IPS-NIHi7 (cell line): ENCODE data around the gene ACSM4.

ENCODE experiments used
- DNase-seq: peaks from one replicate; pipeline ENCODE4 v3.0.0; 2012; ENCODE audit warnings: mixed read lengths; ENCODE audit errors: extremely low spot score

ACSM4 gene

GRCh38 chr12:7339675-7340074 is 35.8 kb downstream of the ACSM4 start:
- no peak for DNase-seq

DNA sequence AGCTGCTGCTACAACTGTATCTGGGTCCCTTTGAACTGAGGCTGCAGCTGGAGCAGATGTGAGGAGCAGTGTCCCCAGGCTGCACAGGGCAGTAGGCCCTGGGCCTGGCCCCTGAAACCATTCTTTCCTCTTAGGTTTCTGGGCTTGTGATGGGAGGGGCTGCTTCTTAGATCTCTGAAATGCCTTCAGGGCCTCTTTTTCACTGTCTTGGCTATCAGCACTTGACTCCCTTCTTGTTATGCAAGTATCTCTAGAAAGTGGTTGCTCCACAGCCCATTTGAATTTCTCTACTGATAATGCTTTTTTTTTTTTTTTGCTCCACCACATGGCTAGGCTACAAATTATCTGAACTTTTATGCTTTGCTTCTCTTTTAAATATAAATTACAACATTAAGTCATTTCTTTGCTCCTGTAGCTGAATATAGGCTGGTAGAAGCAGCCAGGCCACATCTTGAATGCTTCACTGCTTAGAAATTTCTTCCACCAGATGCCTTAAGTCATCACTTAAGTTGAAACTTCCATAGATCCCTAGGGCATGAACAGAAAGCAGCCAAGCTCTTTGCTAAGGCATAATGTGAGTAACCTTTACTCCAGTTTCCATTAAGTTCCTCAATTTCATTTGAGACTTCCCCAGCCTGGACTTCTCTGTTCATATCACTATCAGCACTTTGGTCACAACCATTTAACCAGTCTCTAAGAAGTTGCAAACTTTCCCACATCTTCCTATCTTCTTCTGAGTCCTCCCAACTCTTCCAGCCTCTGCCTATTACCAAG is 41.1 kb downstream of the ACSM4 start:
- DNase-seq = no peak

- DNase-seq = no peak
Measured at GRCh38 chr12:7346551-7347225, 42.8 kb downstream of the ACSM4 start.

GRCh38 chr12:7349418-7349817 is 45.5 kb downstream of the ACSM4 start:
- DNase-seq = no peak

DNA sequence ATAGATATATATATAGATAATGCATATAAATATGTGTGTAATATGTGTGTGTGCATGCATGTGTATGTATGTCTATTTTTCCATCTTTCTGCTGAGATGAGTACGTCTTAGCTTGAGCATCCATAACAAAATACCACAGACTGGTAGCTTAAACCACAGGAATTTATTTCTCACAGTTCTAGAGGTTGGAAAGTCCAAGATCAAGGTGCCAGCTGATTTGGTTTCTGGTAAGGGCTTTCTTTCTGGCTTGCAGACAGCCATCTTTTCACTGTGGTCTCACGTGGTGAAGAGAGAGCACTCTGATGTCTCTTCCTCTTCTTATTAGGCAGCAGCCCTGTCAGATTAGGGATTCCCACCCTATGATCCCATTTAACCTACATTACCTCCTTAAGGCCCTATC is 47.3 kb downstream of the ACSM4 start:
- no peak for DNase-seq

GRCh38 chr12:7352661-7353060 is 48.8 kb downstream of the ACSM4 start:
- no peak for DNase-seq

GRCh38 chr12:7354529-7354928 is 50.7 kb downstream of the ACSM4 start:
- no peak for DNase-seq

- no peak for DNase-seq
Measured at GRCh38 chr12:7361265-7361664, 57.4 kb downstream of the ACSM4 start.

DNA sequence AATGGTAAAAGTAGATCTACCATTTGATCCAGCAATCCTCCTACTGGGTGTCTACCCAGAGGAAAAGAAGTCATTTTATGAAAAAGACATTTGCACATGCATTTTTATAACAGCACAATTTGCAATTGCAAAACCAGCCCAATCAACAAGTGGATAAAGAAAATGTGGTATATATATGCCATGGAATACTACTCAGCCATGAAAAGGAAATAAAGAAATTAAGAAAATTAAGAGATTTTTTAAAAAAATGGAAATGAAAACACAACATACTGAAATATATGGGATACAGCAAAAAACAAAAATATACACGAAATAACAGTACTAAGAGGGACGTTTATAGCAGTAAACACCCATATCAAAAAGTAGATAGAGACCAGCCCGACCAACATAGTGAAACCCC is 58.9 kb downstream of the ACSM4 start:
- no peak for DNase-seq

- DNase-seq = no peak
Measured at GRCh38 chr12:7369274-7369729, 65.4 kb downstream of the ACSM4 start.

DNA sequence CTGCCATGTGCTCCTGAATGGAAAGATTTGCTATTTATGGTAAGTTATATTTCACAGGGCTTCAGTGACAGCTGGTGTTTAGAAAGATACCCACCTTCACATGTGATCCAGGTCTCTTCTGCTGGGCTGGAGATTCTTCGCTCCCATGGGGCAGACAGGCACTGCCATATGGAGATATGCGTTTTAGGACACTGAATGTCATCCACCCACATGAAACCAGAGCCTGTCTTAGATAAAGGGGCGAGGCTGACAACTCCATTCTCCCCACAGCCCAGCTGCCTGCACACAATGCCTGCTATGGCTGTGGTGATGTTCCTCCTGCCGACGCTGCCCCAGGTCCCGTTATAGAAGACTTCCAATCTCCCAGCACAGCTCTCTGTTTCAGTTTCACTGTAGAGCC is 69.4 kb downstream of the ACSM4 start:
- no peak for DNase-seq

DNA sequence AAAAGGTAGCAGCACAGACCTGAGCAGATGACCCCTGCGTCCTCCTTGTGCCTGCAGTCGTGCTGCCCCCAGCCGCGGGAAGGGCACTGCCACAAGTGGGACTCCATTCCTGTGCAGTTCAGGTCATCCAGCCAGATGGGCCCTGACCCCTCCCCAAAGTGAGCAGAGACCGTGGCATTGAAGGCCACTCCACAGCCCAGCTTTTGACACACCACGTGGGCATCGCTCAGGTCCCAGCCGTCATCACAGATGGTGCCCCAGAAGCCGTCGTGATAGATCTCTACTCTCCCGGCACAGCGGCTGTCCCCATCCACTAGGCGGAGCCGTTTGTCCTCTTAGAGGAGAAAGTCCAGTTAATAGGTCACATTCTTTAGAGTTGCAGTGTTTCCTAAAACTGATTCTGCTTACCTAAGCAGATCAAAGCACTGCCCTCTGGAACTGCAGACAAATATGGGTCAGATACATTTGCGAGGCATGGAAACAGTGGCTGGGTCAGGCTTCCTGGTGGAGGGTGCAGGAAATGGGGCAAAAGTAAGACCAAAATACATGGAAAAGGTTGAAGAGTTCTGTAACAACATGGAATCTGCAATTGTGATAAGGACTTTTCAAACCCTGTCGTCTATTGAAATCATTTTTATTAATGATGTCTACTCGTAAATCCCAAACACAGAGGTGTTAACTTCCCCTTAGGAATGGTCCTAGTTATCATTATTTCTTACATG is 70.7 kb downstream of the ACSM4 start:
- DNase-seq = peak; percentile 84

GRCh38 chr12:7375145-7375543 is 71.3 kb downstream of the ACSM4 start:
- no peak for DNase-seq

DNA sequence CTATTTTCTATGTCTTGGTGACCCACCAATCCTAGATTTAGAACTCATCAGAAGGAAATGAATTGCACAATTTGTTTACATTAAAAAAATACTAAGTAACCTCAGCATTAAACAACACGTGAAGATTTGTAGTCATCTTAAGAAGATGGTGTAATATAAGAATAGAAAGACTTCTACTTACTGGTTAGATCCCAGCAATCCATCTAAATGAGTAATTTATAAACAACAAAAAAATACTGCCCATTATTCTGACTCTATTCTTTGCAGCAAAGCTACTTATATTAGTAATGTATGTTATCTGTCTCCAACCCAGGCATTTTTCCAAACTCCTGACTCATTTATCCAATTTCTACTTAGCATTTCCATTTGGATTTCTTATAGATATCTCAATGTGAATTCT is 72.3 kb downstream of the ACSM4 start:
- no peak for DNase-seq
